Keratinocyte (primary cell): Measurements from ENCODE around the gene VANGL1. TPM values are rescaled to one million over a fixed set of nuclear protein-coding genes. Genes with fewer than 3 reads are reported as not detected.
A peak's percentile ranks its signal among the peaks of the same experiment; 100 is the strongest.

ENCODE experiments used
- DNase-seq: peaks from one replicate; pipeline ENCODE4 v3.0.0-alpha.2; 2011; ENCODE audit warnings: low read depth, missing footprints, low spot score
- FAIRE-seq: peaks from 2 replicates; lab custom pipeline; 2011; peaks lifted over from hg19 to GRCh38; lab: Jason Lieb, UNC
- H2AFZ ChIP-seq: 2 replicates; pipeline ENCODE4 v1.6.0; 2012; ENCODE audit warnings: low read length, control low read depth, inconsistent platforms; ENCODE audit not compliant: control insufficient read depth
- H3K27ac ChIP-seq: 2 replicates; pipeline ENCODE4 v1.5.1; 2011; ENCODE audit warnings: low read length; ENCODE audit not compliant: control insufficient read depth, insufficient read depth
- H3K27me3 ChIP-seq: 3 replicates; pipeline ENCODE4 v1.6.0; 2011; ENCODE audit warnings: low read length; ENCODE audit not compliant: control insufficient read depth, insufficient read depth; ENCODE audit errors: extremely low read depth
- H3K36me3 ChIP-seq, 2 experiments: 2 replicates in 1 of 2; 3 replicates in 1 of 2; pipeline ENCODE4 v1.5.1; 2011; ENCODE audit warnings: low read length in 2 of 2, mild to moderate bottlenecking in 1 of 2; ENCODE audit not compliant: control insufficient read depth in 2 of 2, insufficient read depth in 2 of 2; ENCODE audit errors: extremely low read depth in 1 of 2
- H3K4me1 ChIP-seq: 3 replicates; pipeline ENCODE4 v1.5.1; 2011; ENCODE audit warnings: low read length; ENCODE audit not compliant: control insufficient read depth, insufficient read depth; ENCODE audit errors: extremely low read depth
- H3K4me2 ChIP-seq: 3 replicates; pipeline ENCODE4 v1.6.0; 2011; ENCODE audit warnings: low read depth, low read length; ENCODE audit not compliant: control insufficient read depth, insufficient read depth; ENCODE audit errors: extremely low read depth
- H3K4me3 ChIP-seq, 3 experiments: fragments of 200-600 bp in 1 of 3; sonication (generic) in 1 of 3; 2 replicates in 2 of 3; 3 replicates in 1 of 3; pipeline ENCODE4 v1.5.1; 2011 to 2016; ENCODE audit warnings: low read length in 3 of 3, mild to moderate bottlenecking in 3 of 3, control low read depth in 2 of 3, inconsistent platforms in 1 of 3, low read depth in 1 of 3, mixed read lengths in 1 of 3, mixed run types in 1 of 3, moderate library complexity in 1 of 3; ENCODE audit not compliant: control insufficient read depth in 2 of 3, insufficient read depth in 2 of 3; ENCODE audit errors: extremely low read depth in 1 of 3
- H3K79me2 ChIP-seq: 2 replicates; pipeline ENCODE4 v1.6.0; 2012; ENCODE audit warnings: low read length; ENCODE audit not compliant: control insufficient read depth, insufficient read depth
- H3K9ac ChIP-seq: 3 replicates; pipeline ENCODE4 v1.6.0; 2011; ENCODE audit warnings: low read length; ENCODE audit not compliant: control insufficient read depth, insufficient read depth; ENCODE audit errors: extremely low read depth
- H3K9me1 ChIP-seq: 3 replicates; pipeline ENCODE4 v1.6.0; 2011; ENCODE audit warnings: low read length; ENCODE audit not compliant: control insufficient read depth, insufficient read depth; ENCODE audit errors: extremely low read depth
- H3K9me3 ChIP-seq: 2 replicates; pipeline ENCODE4 v1.5.1; 2012; ENCODE audit warnings: low read depth, low read length; ENCODE audit not compliant: control insufficient read depth
- H4K20me1 ChIP-seq: 3 replicates; pipeline ENCODE4 v1.6.0; 2011; ENCODE audit warnings: low read length; ENCODE audit not compliant: control insufficient read depth, insufficient read depth; ENCODE audit errors: extremely low read depth
- EZH2 ChIP-seq: IDR thresholded peaks from one replicate; pipeline ENCODE4 v1.6.1; 2012; ENCODE audit warnings: inconsistent platforms, mild to moderate bottlenecking, low read length, moderate library complexity
- dilution Hi-C: fragments of 300-500 bp; cut with MboI; formaldehyde crosslinking; loops from one replicate; pipeline ENCODE4 v1.7.0; 2020; ENCODE audit warnings: low sequenced_read_pairs; ENCODE audit not compliant: extremely low pct_ligation_motif_present
- polyA plus RNA-seq, 5 experiments: library from polyadenylated mRNA; depleted of rRNA in 3 of 5; stranded (reverse) in 3 of 5; stranded (forward) in 1 of 5; unstranded in 1 of 5; fragments of >200 nt; gene quantifications; 1 replicate in 1 of 5; 2 replicates in 3 of 5; 3 replicates in 1 of 5; pipeline versions ENCODE4 v1.2.1 to v1.2.3, GENCODE V29; 2011 to 2012; ENCODE audit warnings: missing spikeins in 2 of 5, low read depth in 1 of 5, low replicate concordance in 1 of 5
- TF ChIP-seq, protein P1 (sequence below), 3 experiments: IDR thresholded peaks in 1 of 3; conservative IDR thresholded peaks in 1 of 3; optimal IDR thresholded peaks in 1 of 3; 2 replicates in 2 of 3; 3 replicates in 1 of 3; pipeline versions ENCODE3 to v1.5.1; 2011; ENCODE audit warnings: low read length in 3 of 3, mild to moderate bottlenecking in 3 of 3, moderate library complexity in 2 of 3, control low read depth in 1 of 3, inconsistent platforms in 1 of 3; ENCODE audit not compliant: insufficient read depth in 2 of 3; ENCODE audit errors: extremely low read depth in 1 of 3

VANGL1 gene
- polyA plus RNA-seq, 1 donor (not counting 4 experiments of a cell fraction or from before 2014, with no cell fraction given), result 22.4 TPM

DNA sequence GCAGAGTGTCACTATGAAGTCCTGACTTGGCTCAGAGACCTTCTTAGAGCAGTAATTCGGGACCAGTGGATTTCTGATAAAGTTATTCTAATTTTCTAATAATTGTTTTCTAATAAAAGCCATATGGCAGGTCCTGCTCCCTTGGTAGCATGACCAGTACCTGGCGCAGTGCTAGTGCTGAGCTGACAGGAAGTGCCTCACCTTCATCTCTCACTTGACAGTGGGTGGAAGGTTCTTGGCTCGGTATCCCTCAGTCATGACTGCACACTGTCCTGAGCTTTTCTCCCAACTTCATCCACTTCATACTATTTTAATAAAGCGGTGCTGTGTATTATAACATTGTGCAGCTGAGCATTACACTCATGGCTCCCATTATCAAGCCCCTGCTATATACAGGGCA, 14.1 kb downstream of the VANGL1 start:
- Histone ChIP-seq H3K79me2 (peaks cover 36% of the 10 kb centered on the region), H3K27ac (peak overlapping the region; percentile 89), H3K9ac (peak overlapping the region; percentile 81), H3K9me1 (no peaks in the 10 kb centered on the region), H3K4me1 (peaks cover 27% of the 10 kb centered on the region), H3K4me3 (peak overlapping the region in 1 of 3 experiments; percentile 58), H2AFZ (no peak overlapping the region), H3K27me3 (no peaks in the 10 kb centered on the region), H4K20me1 (no peaks in the 10 kb centered on the region), H3K9me3 (no peaks in the 10 kb centered on the region), H3K36me3 (peaks cover 23 to 37% of the 10 kb centered on the region in 2 experiments), H3K4me2 (peak overlapping the region; percentile 90)
- DNase-seq (no peak), FAIRE-seq (peak; percentile 58)
- TF ChIP-seq, protein P1, sequence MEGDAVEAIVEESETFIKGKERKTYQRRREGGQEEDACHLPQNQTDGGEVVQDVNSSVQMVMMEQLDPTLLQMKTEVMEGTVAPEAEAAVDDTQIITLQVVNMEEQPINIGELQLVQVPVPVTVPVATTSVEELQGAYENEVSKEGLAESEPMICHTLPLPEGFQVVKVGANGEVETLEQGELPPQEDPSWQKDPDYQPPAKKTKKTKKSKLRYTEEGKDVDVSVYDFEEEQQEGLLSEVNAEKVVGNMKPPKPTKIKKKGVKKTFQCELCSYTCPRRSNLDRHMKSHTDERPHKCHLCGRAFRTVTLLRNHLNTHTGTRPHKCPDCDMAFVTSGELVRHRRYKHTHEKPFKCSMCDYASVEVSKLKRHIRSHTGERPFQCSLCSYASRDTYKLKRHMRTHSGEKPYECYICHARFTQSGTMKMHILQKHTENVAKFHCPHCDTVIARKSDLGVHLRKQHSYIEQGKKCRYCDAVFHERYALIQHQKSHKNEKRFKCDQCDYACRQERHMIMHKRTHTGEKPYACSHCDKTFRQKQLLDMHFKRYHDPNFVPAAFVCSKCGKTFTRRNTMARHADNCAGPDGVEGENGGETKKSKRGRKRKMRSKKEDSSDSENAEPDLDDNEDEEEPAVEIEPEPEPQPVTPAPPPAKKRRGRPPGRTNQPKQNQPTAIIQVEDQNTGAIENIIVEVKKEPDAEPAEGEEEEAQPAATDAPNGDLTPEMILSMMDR (optimal IDR thresholded peaks at IDR 0.05 in 1 of 3, IDR thresholded peaks at IDR 0.05 in 1 of 3, conservative IDR thresholded peaks at IDR 0.05 in 1 of 3; ENCODE audit: extremely low read depth in 1 of 3, insufficient read depth in 2 of 3, low read length in 3 of 3), result no peak
- TF ChIP-seq EZH2, result no peak
- dilution Hi-C loops, result no loop called here

DNA sequence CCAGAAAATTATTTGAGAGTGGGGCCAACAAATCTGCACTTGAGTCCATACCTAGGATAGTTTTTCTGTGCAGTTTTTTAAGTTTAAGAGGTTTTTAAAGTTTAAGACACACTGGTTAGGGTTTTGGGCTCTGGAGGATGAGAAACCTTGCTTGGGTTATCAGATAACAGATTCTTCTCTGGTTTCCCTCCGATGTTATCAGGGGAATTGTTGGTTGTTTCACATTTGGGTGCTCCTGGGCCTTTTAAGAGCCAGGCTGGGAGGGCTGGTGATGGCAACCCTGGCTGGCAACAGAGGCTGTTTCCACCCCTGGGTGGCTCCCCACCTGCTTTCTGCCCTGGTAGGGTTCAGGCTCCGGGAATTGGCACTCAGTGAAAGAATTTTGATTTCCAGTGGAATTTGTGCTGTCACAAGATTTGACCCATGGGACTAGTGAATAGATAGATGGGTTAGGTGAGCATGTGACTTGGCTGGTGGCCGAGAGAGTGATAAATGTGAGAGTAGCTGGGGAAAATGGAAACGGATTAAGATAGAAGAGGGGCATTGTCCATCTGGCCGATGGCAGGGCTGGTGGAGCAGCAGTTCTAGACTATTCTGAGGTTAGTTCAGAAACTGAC, 14.8 kb downstream of the VANGL1 start:
- no peak overlapping the region for H3K4me2 ChIP-seq
- H3K79me2 ChIP-seq, result peaks cover 31% of the 10 kb centered on the region
- TF ChIP-seq, protein P1 (optimal IDR thresholded peaks at IDR 0.05 in 1 of 3, IDR thresholded peaks at IDR 0.05 in 1 of 3, conservative IDR thresholded peaks at IDR 0.05 in 1 of 3; ENCODE audit: extremely low read depth in 1 of 3, insufficient read depth in 2 of 3, low read length in 3 of 3), result no peak
- TF ChIP-seq EZH2, result no peak
- DNase-seq (no peak), FAIRE-seq (no peak)
- no peak overlapping the region for H3K4me3 ChIP-seq
- no peaks in the 10 kb centered on the region for H3K27me3 ChIP-seq
- H4K20me1 ChIP-seq, result no peaks in the 10 kb centered on the region
- no peak overlapping the region for H3K9ac ChIP-seq
- no peaks in the 10 kb centered on the region for H3K9me3 ChIP-seq
- peaks cover 27% of the 10 kb centered on the region for H3K4me1 ChIP-seq
- H2AFZ ChIP-seq, result no peak overlapping the region
- H3K27ac ChIP-seq, result peak overlapping the region; percentile 89
- dilution Hi-C loops, result no loop called here
- H3K9me1 ChIP-seq, result no peaks in the 10 kb centered on the region
- H3K36me3 ChIP-seq, result peaks cover 23 to 38% of the 10 kb centered on the region in 2 experiments
